Raji (cell line): ENCODE results near the gene KCTD18.

Experiments
- POLR2A ChIP-seq: IDR thresholded peaks from 2 replicates; pipeline ENCODE4 v1.6.1; 2011; ENCODE audit warnings: low read depth, low read length, control low read depth; ENCODE audit not compliant: insufficient read depth

Gene KCTD18

DNA sequence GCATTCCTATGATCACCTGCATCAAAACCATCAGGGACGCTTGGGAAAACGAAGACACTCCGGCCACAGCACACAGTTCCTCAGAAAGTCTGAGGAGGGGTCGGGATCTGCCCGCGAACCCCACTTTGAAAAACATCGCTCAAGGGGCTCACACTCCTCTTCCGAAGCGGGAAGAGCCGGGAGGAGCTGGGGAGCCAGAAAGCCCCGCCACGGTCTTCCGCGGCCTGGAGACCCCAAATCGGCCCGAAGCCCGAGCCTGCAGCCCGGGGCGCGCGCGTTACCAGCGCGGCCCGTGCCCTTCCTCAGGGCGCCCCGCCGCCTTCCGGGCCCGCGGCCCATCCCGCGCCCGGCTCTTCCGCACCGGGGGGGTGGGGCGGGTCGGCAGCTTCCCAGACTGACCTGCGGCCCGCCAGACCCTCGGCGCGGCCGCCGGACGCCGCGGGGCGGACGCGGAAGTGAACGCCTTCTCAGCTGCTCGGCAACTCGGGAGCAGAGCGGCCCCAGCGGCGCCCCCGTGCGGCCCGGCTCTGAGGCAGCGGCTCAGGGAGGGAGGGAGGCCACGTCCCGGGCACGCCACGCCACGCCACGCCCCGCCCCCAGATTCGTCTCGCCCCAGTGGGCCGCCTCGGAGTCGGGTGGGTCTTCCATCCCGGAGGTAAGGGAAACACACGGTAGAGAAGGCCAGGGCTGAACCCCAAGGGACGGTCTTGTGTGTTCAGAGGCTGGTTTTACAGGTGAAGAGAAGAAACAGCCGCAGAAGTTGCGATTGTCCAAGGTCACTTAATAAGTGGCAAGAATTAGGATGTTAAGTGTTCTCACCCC, at the start of gene KCTD18:
Gene KCTD18 (minus strand): TSS at position 457 of the 822 bp plus-strand sequence. CDS start 3,052 bp downstream, outside the sequence.
- peak; percentile 70 for TF ChIP-seq POLR2A

DNA sequence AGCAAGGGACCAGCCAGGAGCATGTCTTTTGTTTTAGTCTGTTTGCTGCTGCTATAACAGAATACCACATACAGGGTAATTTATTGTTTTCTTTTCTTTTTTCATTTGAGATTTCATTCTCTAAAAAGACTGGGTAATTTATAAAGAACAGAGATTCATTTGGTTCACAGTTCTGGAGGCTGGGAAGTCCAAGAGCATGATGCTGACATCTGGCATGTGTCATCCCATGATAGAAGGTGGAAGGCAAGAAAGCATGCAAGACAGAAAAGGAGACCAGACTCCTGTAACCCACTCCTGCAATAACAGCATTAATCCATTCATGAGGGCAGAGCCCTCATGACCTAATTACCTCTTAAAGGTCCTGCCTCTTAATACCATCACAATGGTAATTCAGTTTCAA, 30.9 kb upstream of the KCTD18 start:
- no peak for TF ChIP-seq POLR2A

DNA sequence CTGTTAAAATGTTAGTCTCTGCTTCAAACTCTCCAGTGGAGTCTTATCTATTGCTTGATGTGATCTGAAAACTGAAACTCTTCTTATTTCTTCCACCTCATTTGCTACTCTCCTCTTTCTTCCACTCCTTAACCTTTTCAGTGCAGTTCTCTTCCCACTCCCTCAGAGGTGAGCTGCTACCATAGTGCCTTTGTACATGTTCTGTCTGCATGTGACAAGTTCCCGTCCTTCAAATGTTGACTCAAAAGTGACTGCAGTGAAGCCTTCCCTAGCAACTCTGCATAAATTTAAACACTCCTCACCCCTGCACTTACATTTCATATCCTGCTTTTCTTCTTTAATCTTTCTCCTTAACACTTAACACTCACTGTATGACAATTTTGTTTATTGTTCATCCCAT, 28.3 kb upstream of the KCTD18 start:
- no peak for TF ChIP-seq POLR2A

DNA sequence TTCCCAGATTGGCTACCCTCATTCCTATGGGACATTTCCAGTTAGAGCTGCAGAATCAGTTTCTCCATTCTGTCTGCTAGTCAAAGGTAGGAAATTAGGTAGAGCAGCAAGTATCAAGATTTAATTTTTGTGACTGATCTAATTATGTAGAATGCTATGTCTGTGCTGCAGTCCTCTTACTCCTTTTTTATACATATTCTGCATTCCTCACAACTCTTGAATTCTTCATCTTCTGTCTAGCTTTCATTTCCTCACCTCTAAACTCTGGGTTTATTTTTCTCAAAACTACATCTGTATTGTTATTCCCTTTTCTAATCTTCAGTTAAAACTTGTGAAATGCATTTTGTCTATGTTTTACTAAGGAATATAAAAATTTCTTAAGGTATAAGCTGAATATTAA, 24.7 kb upstream of the KCTD18 start:
- TF ChIP-seq POLR2A: no peak

DNA sequence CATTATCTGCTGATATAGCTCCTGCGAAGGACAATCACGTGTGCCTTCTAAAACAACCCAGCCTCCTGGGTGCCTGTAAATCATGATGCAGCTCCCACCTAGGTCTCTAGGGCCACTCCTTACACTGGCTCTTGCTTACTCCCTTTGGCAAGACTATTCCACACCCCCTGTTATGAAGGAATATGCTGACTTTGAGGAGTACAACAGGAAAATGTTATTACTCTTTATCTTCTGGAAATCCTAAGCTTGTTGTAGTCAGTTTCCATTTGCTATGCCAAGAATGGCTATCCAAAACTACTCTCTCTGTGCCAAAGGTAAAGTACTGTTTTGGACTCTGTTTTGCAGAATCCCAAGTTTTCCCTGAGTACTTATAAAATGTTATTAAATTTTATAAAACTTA, 23.9 kb upstream of the KCTD18 start:
- TF ChIP-seq POLR2A: no peak

DNA sequence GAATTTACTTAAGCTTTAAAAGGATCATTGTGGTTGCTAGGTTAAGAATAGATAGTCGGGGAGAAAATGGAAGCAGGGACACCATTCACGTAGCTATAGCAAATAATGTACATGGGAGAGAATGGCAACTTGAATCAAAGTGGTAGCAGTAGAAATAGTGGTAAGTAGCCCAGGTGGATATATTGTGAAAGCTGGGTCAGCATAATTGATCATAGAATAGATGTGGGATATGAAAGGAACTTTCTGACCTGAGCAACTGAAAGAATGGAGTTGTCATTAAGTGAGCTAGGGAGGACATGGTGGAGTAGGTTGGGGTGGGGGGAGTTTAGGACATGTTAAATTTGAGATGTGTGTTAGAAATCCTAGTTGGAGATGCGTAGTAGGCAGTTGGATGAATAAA, 18.4 kb upstream of the KCTD18 start:
- no peak for TF ChIP-seq POLR2A

DNA sequence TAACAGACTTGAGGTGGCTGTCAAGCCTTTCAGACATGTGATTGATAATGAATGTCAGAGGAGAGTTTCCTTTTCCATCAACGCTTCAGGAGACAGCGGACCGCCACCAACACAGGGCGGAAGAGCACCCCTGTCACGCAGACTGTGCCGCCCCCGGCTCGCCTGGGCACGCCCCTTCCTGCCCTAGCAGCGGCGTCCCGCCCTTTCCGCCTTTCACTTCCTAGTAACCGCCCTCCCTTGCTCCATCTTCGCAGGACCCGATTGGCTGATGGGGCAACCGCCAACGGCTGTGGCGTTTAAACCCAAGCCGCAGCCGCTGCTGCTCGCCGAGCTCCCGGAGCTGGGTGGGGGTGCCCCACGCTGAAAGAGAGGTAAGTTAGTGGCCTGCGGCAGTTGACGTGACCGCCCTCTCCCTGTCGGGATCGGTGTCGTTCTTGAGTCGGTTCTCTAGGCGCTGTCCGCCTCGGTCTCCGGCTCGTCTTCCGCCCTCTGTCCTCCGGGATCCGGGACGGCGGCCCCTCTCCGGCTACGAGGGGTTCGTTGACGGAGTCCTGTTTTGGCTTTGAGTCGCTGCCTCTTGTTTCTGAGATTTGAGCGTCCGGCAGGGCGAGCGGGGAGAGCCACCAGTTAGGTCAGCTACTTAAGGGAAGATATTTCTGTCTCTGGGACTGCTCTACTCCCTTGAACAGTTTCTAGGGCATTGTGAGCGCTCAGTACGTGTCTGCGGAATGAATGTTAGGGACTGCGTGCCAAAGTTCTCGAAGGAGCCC, 16.2 kb upstream of the KCTD18 start, which contains the start of gene SGO2:
Gene SGO2 (plus strand): TSS at position 326 of the 770 bp plus-strand sequence. CDS start 6,769 bp downstream, outside the sequence.
- TF ChIP-seq POLR2A: peak; percentile 95

DNA sequence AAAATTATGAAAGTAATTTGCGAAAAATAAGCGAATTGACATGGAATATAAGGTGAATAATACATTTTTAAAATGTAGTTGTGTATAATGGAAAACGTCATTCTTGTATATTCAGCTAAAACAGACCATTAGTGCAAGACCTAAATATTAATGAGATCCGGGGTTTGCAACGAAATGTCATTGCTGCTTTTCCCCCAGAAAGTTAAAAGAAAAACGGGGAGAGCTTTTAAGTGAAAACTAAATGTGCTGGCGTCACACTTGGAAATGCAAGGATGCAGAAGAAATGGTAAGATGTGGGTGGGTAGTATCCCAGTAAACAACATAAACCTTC, 15.6 kb upstream of the KCTD18 start:
- TF ChIP-seq POLR2A: no peak

DNA sequence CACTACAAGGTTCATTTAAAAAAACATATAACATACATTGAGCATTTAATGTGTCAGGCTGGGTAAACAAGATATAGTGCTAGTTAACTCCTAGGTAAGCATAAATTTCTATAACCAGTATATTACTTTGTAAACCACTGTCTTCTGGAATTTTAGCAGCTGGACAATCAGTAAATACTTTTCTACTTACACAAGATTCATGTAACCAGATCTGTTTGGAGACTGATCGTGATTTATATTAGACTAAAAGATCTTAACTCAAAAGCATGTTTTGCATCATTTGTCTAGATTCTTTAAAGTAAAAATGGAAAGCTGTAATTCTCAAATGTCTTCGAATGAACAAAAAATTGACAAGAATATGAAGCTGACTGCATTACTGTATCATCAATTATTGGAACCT, 15.2 kb upstream of the KCTD18 start:
- TF ChIP-seq POLR2A: no peak

DNA sequence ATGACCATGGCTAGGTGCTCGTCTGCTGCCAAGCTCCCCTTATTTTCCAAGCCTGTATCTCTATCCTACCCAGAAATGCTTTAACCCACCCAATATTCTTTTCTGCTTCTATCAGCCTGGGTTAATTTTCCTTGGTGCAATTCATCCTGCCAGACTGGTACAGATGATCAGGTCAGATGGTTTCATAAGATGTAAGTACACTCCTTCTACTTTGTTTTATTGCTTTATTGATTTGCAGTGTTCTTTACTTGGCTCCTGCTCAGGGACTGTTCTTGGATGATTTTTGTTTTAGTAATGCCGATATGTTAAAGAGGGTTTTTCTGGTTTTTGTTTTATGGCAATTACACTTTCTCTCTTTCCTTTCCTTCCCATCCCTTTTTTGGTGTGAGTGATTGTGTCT, 13.7 kb upstream of the KCTD18 start:
- TF ChIP-seq POLR2A: no peak

DNA sequence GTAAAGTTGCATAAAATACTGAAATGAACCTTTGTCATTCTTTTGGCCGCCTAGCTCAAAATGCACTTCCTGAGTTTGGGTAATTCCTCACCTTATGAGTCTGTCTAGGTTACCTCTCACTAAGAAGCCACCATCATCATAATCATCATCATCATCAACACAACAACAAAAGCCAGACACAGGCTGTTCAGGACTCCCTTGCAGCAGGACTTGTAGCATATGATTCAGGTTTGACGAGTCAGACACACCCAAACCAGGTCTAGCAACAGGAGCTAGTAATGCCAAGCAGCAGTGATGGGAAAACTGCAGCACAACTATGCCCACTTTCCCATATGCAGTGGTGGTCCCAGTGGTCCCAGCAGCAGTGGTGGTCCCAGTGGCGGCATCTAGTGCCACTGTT, 13.3 kb upstream of the KCTD18 start:
- TF ChIP-seq POLR2A: no peak

DNA sequence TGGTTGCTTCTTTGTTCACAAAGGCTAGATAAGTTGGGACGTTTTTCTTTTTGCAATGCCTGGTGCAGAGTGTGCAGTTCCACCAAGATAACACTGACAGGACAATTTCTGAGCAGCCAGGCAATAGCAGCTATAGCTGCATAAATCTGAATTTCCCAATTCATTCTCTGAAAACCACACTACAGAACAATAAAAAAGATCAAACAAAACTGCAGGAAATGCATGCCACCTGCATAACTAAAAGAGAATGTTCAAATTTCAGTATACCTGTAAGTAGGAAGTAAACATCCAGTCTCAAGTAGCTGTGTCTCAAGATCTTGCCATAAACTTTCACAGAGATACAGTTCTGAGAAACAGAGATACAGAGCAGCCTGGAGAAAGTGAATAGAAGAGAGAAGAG, 5.3 kb upstream of the KCTD18 start:
- no peak for TF ChIP-seq POLR2A

DNA sequence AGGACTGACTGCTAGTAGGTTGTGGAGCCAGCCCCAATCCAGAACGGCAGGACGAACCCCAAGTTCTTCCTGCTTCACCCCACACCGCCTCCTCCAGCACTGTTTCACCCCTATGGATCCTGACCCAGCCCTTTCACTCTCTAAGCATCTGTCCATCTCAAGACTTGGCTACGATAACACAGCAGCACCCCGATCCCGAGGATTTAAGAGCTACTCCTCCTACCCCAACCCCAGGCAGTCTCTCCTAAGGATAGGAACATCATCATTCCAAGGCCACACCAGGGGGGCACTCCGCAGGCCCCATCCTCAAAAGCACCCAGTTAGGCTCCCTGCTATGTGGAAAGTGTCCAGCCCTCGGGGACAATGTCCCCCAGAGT, 645 bp downstream of the KCTD18 start:
- TF ChIP-seq POLR2A: no peak

DNA sequence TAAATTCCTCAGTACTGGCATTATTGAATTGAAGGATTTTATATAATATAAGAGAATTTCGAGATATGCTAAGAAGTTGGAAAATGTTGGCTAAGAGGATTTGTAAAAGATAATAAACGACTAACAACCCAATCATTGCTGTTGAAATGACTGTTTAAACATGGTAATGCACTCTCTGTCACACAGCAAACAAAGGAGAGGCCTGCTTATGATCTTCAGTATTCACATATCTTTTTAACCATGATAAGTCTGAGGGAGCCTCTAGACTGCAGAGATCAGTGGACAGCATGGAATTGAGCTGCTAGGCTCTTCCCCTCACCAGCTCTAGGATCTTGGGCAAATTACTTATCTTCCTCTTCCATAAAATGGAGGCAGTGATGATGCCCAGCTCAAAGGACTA, 2.7 kb downstream of the KCTD18 start:
- TF ChIP-seq POLR2A: no peak

DNA sequence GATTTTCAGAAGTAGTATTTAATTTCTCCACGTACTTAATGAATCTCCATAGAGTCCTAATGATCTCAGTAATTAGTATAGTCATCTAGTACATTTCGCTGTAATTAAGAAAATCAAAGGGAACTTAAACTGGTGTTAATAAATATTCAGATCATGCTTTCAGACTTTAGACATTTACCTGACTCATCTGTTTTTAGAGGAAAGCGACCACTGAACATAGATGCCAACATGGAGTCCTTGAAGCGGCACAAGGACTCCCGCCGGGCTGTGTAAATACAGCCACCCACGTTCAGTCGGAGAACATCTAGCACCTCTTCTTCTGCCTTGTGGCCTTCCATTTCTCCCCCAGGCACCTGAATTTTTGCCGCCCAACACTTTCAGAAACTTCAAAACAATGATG, 3.2 kb downstream of the KCTD18 start:
- no peak for TF ChIP-seq POLR2A

DNA sequence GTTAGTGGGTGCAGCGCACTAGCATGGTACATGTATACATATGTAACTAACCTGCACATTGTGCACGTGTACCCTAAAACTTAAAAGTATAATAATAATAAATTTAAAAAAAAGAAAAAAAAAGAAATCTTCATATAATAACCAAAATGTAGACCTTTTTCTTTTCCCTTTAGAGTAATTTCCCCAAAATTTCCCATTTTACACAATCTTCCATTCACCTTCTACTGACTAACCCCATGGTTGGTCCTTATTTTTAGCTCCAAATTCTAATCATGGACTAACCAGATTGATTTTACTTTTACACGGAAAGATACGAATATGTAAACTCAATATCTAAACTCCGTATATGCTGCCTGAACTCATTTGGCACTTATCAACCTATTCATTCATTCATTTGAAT, 7.7 kb downstream of the KCTD18 start:
- TF ChIP-seq POLR2A: no peak
